ENCODE measurements around the gene BNIPL. TPM values are rescaled to one million over a fixed set of nuclear protein-coding genes. Genes with fewer than 3 reads are reported as not detected.

The BNIPL gene, protein sequence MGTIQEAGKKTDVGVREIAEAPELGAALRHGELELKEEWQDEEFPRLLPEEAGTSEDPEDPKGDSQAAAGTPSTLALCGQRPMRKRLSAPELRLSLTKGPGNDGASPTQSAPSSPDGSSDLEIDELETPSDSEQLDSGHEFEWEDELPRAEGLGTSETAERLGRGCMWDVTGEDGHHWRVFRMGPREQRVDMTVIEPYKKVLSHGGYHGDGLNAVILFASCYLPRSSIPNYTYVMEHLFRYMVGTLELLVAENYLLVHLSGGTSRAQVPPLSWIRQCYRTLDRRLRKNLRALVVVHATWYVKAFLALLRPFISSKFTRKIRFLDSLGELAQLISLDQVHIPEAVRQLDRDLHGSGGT
- total RNA-seq, result under 1 TPM; 0.52 to 0.54 TPM

DNA sequence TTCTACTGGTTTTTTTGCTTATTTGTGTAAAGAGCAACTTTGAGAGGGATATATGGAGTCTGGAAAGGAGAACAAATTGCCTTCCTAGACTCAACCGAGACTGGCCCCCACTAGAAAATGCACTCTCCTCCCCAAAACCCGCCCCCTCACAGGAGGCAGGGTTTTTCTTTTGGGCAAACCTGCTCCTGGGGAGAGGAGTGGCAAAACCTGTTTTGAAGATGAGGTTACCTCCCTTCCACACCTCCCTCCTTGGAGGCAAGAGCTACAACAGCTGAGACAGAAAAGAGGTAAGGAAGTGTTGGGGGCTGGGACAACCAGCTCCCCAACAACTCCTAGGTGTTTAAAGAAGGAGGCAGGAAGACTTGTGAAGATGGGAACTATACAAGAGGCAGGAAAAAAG is at the start of gene BNIPL:
TSS of gene BNIPL (plus strand) at position 231 of the 400 bp plus-strand sequence. CDS start at position 371, 140 bp downstream.
- Mint-ChIP-seq H3K4me1 (no peaks in the 10 kb centered on the region), H3K27me3 (no peaks in the 10 kb centered on the region), H3K36me3 (peaks cover 4% of the 10 kb centered on the region), H3K4me3 (no peak within 1 kb of the TSS), H3K9me3 (no peaks in the 10 kb centered on the region), H3K27ac (no peak within 1 kb of the TSS)
- DNase-seq, result no peak

DNA sequence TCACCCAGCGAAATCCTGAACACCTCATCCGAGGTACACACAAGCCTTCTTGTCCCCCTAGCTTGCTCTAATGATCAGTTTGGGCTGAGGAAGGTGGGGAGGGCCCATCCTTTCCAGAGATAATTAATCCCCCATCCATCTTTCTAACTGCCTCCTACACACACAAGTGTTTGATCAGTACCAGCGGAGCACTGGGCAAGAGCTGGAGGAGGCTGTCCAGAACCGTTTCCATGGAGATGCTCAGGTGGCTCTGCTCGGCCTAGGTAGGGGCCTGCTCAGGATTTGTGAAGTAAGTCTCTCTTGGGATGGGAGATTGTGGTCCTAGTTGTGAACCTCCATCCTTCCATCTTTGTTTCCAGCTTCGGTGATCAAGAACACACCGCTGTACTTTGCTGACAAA is 48.5 kb upstream of the BNIPL start:
- H3K9me3 Mint-ChIP-seq, result no peaks in the 10 kb centered on the region
- no peak overlapping the region for H3K4me3 Mint-ChIP-seq
- H3K4me1 Mint-ChIP-seq, result peaks cover 3% of the 10 kb centered on the region
- no peak overlapping the region for H3K27ac Mint-ChIP-seq
- H3K36me3 Mint-ChIP-seq, result no peaks in the 10 kb centered on the region
- no peak for DNase-seq
- no peaks in the 10 kb centered on the region for H3K27me3 Mint-ChIP-seq

DNA sequence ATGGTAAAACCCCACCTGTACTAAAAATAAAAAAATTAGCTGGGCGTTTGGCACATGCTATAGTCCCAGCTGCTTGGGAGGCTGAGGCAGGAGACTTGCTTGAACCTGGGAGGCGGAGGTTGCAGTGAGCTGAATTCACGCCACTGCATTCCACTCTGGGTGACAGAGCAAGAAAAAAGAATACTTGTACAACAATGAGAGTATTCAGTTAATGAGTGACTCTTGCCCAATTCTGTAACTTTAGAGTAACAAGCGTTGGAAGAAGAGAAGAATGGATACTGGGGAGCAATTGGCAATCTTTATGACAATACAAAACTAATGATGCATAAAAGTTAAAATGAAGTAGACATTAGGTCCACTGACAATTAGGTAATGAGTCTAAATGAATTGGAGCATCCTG is 43.8 kb upstream of the BNIPL start:
- Mint-ChIP-seq H3K9me3 (no peaks in the 10 kb centered on the region), H3K4me3 (no peak overlapping the region), H3K27me3 (no peaks in the 10 kb centered on the region), H3K27ac (no peak overlapping the region), H3K36me3 (no peaks in the 10 kb centered on the region), H3K4me1 (peaks cover 3% of the 10 kb centered on the region)
- no peak for DNase-seq

DNA sequence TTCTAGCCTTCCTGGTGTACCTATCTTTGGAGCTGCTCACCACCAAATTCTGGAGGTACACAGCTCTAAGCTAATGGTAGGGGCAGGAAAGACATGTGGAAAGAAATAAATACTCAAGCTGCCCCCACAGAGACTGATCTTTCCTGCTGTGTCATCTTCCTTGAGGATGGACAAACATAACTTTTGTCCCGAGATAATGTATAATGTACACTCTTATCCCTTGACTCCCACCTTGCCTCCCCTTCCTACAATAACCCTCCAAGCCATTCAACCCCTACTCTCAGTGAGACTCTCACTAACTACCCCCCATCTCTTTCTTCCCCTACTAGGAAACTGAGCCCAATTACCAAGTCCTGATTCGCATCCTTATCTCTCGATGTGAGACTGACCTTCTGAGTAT is 42.1 kb upstream of the BNIPL start:
- H3K4me1 Mint-ChIP-seq, result peaks cover 5% of the 10 kb centered on the region
- H3K36me3 Mint-ChIP-seq, result no peaks in the 10 kb centered on the region
- H3K9me3 Mint-ChIP-seq, result no peaks in the 10 kb centered on the region
- no peak overlapping the region for H3K4me3 Mint-ChIP-seq
- H3K27me3 Mint-ChIP-seq, result no peaks in the 10 kb centered on the region
- DNase-seq, result no peak
- H3K27ac Mint-ChIP-seq, result no peak overlapping the region

DNA sequence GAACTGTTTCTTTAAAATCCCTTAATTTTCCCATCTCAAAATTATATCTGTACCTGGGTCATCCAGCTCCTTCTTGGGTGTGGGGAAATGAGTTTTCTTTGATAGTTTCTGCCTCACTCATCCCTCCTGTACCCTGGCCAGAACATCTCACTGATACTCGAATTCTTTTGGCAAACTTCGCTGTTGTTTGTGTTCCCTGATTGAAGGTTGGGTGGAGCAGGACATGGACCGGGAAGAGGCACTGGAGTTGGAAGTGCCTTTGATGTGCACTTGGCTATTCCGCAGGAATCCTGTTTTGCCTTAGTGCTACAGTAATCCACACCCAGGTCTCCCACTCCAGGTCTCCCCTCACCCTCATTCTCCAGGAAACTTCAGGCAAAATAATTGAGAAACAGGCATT is 40.9 kb upstream of the BNIPL start:
- Mint-ChIP-seq H3K9me3 (no peaks in the 10 kb centered on the region), H3K4me1 (peaks cover 11% of the 10 kb centered on the region), H3K27me3 (no peaks in the 10 kb centered on the region), H3K36me3 (peaks cover 3% of the 10 kb centered on the region), H3K27ac (no peak overlapping the region), H3K4me3 (no peak overlapping the region)
- no peak for DNase-seq

DNA sequence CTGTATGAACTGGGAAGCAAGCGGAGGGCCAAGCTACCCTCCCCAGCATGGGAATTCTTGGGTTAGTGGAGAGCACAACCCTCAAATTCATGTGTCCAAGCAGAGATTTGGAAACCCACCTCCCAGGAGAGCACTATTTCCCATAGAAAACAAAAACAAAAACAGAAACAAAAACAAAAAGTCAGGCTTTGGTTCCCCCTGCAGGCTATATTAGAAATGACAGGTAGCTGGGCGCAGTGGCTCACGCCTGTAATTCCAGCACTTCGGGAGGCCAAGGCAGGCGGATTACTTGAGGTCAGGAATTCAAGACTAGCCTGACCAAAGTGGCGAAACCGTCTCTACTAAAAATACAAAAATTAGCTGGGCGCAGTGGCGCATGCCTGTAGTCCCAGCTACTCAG is 40.5 kb upstream of the BNIPL start:
- Mint-ChIP-seq H3K27me3 (no peaks in the 10 kb centered on the region), H3K9me3 (no peaks in the 10 kb centered on the region), H3K27ac (no peak overlapping the region), H3K4me3 (no peak overlapping the region), H3K4me1 (peaks cover 14% of the 10 kb centered on the region), H3K36me3 (peaks cover 5% of the 10 kb centered on the region)
- DNase-seq, result no peak

DNA sequence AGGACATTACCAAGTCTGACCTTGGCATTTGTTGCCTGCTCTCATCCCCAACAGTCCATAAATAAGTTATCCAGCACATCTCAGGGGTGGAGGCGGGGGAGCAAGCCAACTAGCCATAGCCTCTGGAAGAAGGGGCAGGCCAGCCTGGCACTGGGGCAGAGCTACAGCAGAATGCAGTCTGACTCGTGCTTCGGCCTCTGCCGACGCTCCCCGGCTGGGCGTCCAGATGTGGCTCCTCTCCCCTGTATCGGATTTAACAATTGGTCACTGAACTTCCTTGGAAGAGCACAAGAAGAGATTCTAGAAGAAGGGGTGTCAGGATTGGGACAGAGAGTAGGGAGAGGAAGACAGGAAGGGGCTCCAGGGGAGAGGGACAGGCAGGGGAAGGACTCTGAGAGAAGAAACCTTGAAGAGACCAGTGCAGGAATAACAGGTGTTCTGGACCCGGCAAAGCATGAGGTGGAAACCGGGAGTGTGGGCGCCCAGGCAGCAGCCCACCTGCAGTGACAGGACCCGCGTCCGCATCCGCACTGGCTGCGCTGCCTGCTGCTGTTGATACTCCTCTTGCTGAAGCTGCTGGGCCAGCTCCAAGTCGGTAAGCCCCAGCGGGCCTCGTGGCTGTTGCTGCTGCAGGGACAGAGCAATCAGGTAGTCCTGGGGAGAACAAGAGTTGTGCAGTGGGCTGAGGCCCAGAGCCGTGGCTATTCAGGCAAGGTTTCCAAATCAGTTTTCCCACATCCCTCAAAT is 39.1 kb upstream of the BNIPL start:
- DNase-seq, result no peak
- Mint-ChIP-seq H3K36me3 (peaks cover 5% of the 10 kb centered on the region), H3K9me3 (no peaks in the 10 kb centered on the region), H3K27me3 (no peaks in the 10 kb centered on the region), H3K4me3 (no peak overlapping the region), H3K4me1 (peaks cover 20% of the 10 kb centered on the region), H3K27ac (no peak overlapping the region)

DNA sequence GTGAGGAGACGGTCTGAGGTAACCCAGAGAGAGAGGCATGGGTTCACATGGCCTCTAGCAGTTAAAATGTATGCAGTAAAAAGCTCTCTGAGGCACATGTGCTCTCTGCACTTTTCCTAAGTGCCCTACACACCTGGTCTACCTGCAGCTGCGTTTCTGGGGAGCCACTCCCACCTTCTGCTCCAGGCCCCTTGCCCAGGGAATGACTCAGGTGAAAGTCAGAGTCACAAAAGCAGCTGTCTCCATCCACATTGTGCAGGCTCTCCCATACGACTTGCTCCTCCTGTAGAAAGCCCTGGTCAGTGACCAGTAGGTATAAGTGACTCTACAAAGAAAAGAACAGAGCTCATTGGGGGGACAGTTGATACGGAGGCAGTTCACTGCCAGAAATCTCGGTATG is 38.4 kb upstream of the BNIPL start:
- Mint-ChIP-seq H3K4me1 (peaks cover 27% of the 10 kb centered on the region), H3K36me3 (peaks cover 6% of the 10 kb centered on the region), H3K9me3 (no peaks in the 10 kb centered on the region), H3K27ac (no peak overlapping the region), H3K4me3 (no peak overlapping the region), H3K27me3 (no peaks in the 10 kb centered on the region)
- no peak for DNase-seq

DNA sequence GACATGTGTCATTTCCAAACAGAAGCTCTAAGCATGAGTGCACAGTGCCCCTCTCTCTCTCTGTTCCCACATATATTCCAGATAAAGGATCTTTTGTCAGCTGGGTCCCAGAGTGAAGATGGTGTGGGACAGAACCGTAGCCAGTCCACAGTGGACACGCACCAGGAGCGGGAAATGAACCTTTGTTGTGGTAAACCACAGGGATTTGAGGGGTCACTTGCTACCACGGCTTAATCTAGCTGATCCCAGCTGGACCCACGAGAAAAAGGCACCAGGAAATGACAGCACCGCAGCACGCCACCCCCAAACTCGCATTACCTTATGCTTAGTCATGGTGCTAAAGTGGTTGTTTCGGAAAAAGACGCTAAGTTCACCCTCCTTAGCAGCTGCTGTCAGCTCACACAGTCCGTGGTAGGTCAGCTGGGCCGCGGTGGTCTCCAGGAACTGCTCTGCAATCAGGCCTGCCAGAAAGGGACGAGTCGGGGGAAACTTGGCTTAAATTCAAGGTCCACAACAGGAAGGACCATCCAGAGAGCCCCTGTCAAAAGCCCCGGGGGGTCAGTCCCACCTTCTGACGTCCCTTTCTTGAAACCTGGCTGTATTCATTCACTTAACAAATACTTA is 37.2 kb upstream of the BNIPL start:
- H3K27me3 Mint-ChIP-seq, result no peaks in the 10 kb centered on the region
- H3K36me3 Mint-ChIP-seq, result peaks cover 6% of the 10 kb centered on the region
- peaks cover 36% of the 10 kb centered on the region for H3K4me1 Mint-ChIP-seq
- no peak overlapping the region for H3K4me3 Mint-ChIP-seq
- peak overlapping the region; percentile 16 for H3K27ac Mint-ChIP-seq
- peak; percentile 22 for DNase-seq
- H3K9me3 Mint-ChIP-seq, result no peaks in the 10 kb centered on the region

DNA sequence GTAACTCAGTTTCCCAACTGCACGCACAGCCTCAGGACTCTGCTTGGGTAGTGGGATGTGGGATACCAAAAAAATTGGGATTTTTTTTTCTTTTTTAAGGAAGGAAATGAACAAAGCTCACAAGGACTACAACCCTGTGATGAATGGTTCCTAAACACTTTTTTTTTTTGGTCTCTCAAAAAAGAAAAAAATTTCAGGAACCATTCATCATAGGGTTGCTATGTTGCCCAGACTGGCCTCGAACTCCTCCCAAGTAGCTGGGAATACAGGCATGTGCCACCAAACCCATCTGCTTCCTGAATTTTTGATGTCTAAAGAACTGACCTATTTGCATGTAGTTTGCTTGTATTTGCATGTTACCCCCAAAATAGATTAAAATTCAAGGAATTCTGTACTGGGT is 36.5 kb upstream of the BNIPL start:
- Mint-ChIP-seq H3K4me1 (peaks cover 39% of the 10 kb centered on the region), H3K4me3 (no peak overlapping the region), H3K27me3 (no peaks in the 10 kb centered on the region), H3K9me3 (no peaks in the 10 kb centered on the region), H3K27ac (no peak overlapping the region), H3K36me3 (peaks cover 6% of the 10 kb centered on the region)
- no peak for DNase-seq

DNA sequence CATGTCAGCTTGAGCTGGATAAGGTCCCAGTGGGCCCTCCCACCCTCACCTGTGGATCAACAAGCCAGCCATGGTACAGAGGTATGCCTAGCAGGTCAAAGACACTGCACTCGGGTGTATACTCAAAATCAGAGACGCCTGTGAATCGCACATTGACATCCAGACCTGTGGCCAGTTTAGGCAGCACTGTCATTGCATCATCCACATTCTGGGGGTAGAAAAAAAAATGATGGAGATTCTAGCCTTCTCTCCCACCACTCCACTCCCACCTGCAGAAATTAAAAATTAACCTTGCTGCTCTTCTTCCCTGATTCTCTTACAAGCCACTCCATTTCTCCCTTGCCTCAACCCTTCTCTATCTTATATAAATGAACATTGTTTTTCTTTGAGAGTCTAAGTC is 36.0 kb upstream of the BNIPL start:
- peaks cover 6% of the 10 kb centered on the region for H3K36me3 Mint-ChIP-seq
- H3K4me3 Mint-ChIP-seq, result no peak overlapping the region
- H3K4me1 Mint-ChIP-seq, result peaks cover 41% of the 10 kb centered on the region
- H3K27me3 Mint-ChIP-seq, result no peaks in the 10 kb centered on the region
- no peak overlapping the region for H3K27ac Mint-ChIP-seq
- no peaks in the 10 kb centered on the region for H3K9me3 Mint-ChIP-seq
- no peak for DNase-seq

DNA sequence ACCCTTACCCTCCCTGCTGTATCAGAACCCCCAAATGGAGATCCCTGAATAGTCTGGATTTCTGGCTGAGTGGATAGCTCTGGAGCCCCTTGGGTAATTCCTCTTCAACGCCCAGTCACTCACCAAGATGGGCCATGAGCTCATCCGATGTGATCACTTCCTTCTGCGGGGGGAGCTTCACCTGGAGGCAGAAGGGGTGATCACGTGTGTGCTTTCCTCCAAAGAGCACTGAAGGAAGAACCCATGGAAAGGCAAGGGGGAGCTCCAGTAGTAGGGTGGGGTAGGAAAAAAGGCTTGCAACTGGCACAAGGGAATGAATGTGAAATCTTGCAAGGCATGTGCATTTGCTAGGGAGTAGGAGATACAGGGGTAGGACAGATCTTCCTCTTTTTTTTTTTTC is 34.8 kb upstream of the BNIPL start:
- Mint-ChIP-seq H3K36me3 (peaks cover 6% of the 10 kb centered on the region), H3K9me3 (no peaks in the 10 kb centered on the region), H3K4me3 (no peak overlapping the region), H3K27me3 (no peaks in the 10 kb centered on the region), H3K4me1 (peaks cover 43% of the 10 kb centered on the region), H3K27ac (no peak overlapping the region)
- no peak for DNase-seq

DNA sequence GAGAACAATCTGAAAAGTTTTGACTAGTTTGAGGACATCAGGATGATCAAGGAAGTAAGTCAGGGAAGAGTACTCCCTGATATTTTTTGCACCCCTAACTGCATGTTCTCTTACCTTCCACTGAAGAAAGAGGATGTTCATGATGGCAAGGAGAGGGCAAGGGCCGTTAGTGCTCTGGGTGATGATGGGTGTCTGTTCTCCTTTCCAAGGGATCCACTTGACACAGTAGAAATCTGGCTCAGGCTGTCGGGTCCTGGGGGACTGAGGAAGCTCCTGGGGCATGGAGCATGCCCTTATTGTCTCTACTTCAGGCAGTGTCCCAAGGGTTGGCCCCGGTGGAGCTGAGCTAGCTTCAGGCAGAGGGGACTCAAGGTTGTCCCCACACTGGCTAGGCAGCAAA is 34.3 kb upstream of the BNIPL start:
- Mint-ChIP-seq H3K9me3 (no peaks in the 10 kb centered on the region), H3K27ac (no peak overlapping the region), H3K4me1 (peaks cover 48% of the 10 kb centered on the region)

DNA sequence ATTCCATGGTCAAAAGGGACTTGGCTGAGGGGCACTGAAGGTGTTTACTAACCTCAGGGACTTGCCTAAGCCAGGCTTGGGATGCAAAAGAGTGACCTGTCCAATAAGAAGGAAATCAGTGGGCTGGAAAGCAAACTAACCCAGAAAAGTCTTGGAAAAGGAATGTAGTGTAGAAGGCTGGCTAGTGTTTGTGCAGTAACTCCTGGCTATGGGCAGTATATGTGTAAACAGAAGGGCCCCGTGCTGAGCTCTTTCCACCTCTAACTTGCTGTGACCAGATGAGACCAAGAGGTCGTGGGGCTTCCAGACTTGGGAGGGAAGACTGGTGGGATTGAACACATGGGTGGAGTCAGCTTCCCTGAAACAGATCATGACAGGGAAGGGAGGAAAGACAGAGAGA is 33.8 kb upstream of the BNIPL start:
- Mint-ChIP-seq H3K4me3 (no peak overlapping the region), H3K36me3 (peaks cover 6% of the 10 kb centered on the region), H3K27ac (peak overlapping the region; percentile 64), H3K9me3 (no peaks in the 10 kb centered on the region), H3K4me1 (peaks cover 54% of the 10 kb centered on the region), H3K27me3 (no peaks in the 10 kb centered on the region)
- DNase-seq, result no peak

More for the DNA sequence above, 34.3 kb upstream of the BNIPL start:
- Mint-ChIP-seq H3K36me3 (peaks cover 6% of the 10 kb centered on the region), H3K4me3 (no peak overlapping the region), H3K27me3 (no peaks in the 10 kb centered on the region)
- DNase-seq, result no peak

DNA sequence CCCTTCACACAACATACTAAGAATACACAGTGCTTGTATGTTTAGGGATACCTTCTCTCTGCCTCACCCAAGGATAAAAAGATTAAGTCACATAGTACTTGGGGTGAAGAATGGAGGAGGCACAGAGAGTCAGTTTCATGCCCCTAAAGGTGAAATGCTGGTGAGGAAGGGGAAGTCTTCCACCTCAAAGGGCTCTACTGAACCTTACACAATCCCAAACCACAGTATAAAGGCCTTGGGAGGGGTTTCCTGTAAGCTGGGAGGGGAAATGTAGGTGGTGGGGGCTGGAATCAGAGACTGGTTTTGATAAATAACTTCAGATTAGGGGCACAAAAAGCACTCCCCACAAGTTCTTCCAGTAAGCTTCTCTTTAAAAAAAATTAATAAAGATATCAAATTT is 33.2 kb upstream of the BNIPL start:
- Mint-ChIP-seq H3K36me3 (peaks cover 6% of the 10 kb centered on the region), H3K4me1 (peaks cover 59% of the 10 kb centered on the region), H3K9me3 (no peaks in the 10 kb centered on the region), H3K27me3 (no peaks in the 10 kb centered on the region), H3K27ac (peak overlapping the region; percentile 64), H3K4me3 (no peak overlapping the region)
- DNase-seq, result no peak
